ENCODE results near the gene RNF215.

RNF215 gene

DNA sequence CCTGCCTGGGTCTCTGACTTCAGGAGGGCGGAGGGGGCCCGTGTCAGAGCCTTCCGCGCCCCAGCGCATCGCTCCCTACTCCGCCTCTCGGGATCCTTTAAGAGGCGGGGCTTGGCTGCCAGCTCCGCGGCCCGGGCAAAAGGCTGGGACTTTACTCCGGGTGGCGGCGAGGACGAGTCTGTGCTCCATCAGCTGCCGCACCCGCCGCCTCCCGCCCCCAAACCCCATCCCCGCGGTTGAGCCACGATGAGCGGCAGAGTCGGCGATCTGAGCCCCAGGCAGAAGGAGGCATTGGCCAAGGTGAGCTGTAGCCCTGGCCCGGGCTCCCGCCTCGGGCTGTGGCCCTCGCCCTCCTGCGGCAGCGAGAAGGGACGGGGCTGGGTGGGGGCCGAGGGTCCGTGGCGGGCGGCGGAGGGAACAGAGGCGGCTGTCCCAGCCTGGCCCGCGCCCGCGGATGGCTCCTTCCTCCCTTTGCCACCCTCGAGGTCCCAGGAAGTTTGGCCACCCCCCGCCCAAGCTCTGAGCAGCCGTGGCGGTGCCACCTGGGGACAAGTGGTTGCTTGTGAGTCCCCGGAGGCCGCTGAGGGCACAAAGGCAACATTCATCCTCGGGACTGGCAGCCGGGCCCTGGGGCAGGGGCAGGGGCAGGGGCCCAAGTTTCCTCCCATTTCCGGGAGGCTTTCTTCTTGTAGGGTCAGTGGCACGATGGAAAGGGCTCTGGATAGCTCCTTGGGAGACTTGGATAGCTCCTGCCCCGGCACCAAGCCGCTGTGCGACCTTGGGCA lies 9.9 kb upstream of the RNF215 start, which contains the start of gene SEC14L2:
SEC14L2 (plus strand) TSS at position 148 of the 785 bp plus-strand sequence; CDS start at position 247, 99 bp downstream.
- no peaks in the 10 kb centered on the region for H3K36me3 ChIP-seq
- intact Hi-C loops (cut with DNase I; ENCODE audit: low total_unique reads), result no loop called here
- TF ChIP-seq, protein P1, sequence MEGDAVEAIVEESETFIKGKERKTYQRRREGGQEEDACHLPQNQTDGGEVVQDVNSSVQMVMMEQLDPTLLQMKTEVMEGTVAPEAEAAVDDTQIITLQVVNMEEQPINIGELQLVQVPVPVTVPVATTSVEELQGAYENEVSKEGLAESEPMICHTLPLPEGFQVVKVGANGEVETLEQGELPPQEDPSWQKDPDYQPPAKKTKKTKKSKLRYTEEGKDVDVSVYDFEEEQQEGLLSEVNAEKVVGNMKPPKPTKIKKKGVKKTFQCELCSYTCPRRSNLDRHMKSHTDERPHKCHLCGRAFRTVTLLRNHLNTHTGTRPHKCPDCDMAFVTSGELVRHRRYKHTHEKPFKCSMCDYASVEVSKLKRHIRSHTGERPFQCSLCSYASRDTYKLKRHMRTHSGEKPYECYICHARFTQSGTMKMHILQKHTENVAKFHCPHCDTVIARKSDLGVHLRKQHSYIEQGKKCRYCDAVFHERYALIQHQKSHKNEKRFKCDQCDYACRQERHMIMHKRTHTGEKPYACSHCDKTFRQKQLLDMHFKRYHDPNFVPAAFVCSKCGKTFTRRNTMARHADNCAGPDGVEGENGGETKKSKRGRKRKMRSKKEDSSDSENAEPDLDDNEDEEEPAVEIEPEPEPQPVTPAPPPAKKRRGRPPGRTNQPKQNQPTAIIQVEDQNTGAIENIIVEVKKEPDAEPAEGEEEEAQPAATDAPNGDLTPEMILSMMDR (IDR thresholded peaks at IDR 0.05), result no peak
- peak within 1 kb of the TSS; percentile 50 to 61 for H3K4me3 ChIP-seq
- DNase-seq, result peak; percentile 70 to 83
- peaks cover 0 to 36% (median 21%) of the 10 kb centered on the region in 4 donors for H3K4me1 ChIP-seq
- H3K27ac ChIP-seq, result peak within 1 kb of the TSS; percentile 51 to 56
- H3K9me3 ChIP-seq, result no peaks in the 10 kb centered on the region
- H3K27me3 ChIP-seq, result peaks cover 3 to 50% of the 10 kb centered on the region in 2 donors

DNA sequence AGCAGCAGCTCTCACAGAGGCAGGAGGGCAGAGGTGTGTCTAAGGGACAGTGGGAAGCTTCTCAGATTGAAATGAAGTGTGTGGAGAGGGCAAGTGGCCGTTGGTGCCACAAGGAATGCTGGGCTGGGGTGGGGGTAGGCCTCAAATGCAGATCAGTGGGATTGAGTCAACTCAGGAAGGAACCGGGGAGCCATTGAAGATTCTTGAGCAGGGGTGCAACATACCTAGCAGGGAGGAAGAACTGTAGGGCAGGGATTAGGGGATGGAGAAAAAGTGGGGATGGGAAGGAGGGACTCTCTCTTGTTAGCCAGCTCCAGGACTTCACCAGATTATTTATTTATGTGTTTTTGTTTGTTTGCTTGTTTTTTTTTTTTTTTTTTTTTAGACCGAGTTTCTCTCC lies 6.7 kb upstream of the RNF215 start:
- TF ChIP-seq, protein P1 (IDR thresholded peaks at IDR 0.05), result no peak
- Histone ChIP-seq H3K9me3 (no peaks in the 10 kb centered on the region), H3K4me1 (peaks cover 0 to 28% (median 17%) of the 10 kb centered on the region in 4 donors), H3K36me3 (no peaks in the 10 kb centered on the region), H3K27me3 (peaks cover 3 to 50% of the 10 kb centered on the region in 2 donors), H3K27ac (no peak overlapping the region), H3K4me3 (no peak overlapping the region)
- DNase-seq, result no peak
- intact Hi-C loops (cut with DNase I; ENCODE audit: low total_unique reads), result no loop called here

DNA sequence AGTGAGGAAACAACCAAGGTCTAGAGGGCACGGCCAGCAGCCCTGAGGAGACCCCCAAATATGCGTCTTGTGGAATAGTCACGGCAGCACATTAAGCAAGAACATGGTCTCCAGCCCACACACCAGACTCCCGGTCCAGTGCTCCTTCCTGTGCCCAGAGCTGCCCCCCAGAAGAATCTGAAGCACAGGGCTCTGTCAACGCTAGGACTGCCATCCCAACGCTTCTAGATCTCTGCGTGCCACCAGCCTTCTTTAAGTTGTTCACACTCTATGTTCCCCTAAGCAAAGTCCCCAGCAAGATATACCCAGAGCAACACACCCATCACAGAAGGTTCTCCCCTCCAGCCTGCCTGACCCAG lies 6.1 kb upstream of the RNF215 start:
- H3K4me3 ChIP-seq, result no peak overlapping the region
- TF ChIP-seq, protein P1 (IDR thresholded peaks at IDR 0.05), result no peak
- intact Hi-C loops (cut with DNase I; ENCODE audit: low total_unique reads), result no loop called here
- peaks cover 0 to 23% (median 15%) of the 10 kb centered on the region in 4 donors for H3K4me1 ChIP-seq
- H3K27me3 ChIP-seq, result peaks cover 3 to 46% of the 10 kb centered on the region in 2 donors
- H3K27ac ChIP-seq, result no peak overlapping the region
- H3K9me3 ChIP-seq, result no peaks in the 10 kb centered on the region
- DNase-seq, result no peak
- H3K36me3 ChIP-seq, result no peaks in the 10 kb centered on the region

DNA sequence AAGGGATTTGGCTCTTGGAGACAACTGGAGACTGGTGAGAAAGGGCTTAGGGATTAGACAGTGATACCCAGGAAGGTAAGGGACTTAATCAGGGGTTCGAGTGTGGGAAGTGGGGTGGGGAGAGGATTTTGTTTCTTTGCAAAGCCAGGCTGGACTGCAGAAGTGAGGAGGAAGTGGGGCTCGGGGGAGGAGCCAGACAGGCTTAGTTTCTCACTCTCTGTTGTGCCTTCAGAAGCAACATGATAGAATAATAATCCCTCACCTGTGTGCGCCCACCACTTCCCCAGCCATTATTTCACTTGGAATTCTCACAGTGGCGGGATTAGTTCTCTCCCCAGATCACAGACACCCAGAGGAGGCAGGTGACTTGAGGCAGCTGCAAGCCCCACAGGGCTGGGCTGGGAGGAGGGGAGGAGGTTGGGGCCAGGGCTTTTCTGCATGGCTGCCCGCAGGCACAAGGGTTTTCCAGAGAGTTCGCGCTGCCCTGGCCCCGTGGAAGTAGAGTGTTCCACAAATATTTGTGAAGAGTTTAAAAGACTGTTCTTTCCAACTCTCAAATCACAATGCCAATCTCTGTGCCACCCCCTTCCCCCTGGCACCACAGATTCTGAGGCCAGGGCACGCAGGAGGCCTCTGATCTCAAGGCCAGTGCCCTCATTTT lies 5.6 kb upstream of the RNF215 start:
- H3K4me1 ChIP-seq, result peaks cover 0 to 18% (median 14%) of the 10 kb centered on the region in 4 donors
- intact Hi-C loops (cut with DNase I; ENCODE audit: low total_unique reads), result no loop called here
- DNase-seq, result no peak

DNA sequence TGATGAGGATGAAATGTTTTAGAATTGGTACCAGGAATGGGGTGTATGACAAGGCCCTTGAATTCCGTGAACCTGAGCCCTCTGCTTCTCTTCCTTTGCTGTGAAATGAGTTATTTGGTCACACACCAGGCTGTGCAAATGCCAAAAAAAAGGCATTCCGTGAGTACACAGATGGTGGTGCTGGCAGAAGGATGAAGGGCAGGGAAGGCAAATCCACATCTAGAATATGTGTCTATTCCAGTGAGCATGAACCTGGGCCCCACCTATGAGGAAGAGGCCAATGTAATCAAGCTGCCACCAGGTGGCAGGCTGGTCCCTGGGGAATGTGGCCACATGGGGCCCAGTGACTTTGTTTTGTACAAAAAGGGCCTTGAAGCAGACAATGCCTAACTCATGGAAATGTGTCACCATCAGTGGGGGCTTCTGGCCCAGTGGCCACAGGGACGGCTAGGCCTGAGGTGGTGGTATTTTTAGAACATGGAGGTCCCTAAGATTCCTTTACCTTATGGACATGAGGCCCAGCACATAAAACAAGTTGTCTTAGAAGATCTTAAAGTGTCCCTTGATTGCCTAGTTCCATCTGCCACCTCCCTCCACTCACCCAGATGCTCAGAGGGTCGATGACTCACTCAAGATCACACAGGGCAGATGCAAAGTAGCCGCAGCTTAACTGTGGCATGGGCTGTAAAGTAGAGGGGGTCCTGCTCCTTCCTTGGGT lies 3.9 kb upstream of the RNF215 start:
- intact Hi-C loops (cut with DNase I; ENCODE audit: low total_unique reads), result no loop called here
- Histone ChIP-seq H3K9me3 (no peaks in the 10 kb centered on the region), H3K4me3 (no peak overlapping the region), H3K27me3 (peaks cover 0 to 28% of the 10 kb centered on the region in 2 donors), H3K36me3 (no peaks in the 10 kb centered on the region), H3K4me1 (peaks cover 0 to 13% (median 9%) of the 10 kb centered on the region in 4 donors), H3K27ac (no peak overlapping the region)
- peak in 1 of 2 donors; percentile 44 for DNase-seq
- TF ChIP-seq, protein P1 (IDR thresholded peaks at IDR 0.05), result peak; percentile 48 to 64

More for the DNA sequence above, 5.6 kb upstream of the RNF215 start:
- Histone ChIP-seq H3K27me3 (peaks cover under 1 to 41% of the 10 kb centered on the region in 2 donors), H3K27ac (no peak overlapping the region), H3K9me3 (no peaks in the 10 kb centered on the region), H3K4me3 (no peak overlapping the region), H3K36me3 (no peaks in the 10 kb centered on the region)
- TF ChIP-seq, protein P1 (IDR thresholded peaks at IDR 0.05), result no peak
